HG02943 (cell line): Measurements from ENCODE around the gene MRPS10.
A peak's percentile ranks its signal among the peaks of the same experiment; 100 is the strongest.

Experiments used
- ATAC-seq: cut with Tn5 transposase; IDR thresholded peaks from one replicate; pipeline ENCODE4 v1.9.1; 2021; ENCODE audit warnings: mild to moderate bottlenecking, low read depth, moderate library complexity; ENCODE audit not compliant: unreplicated experiment

MRPS10 gene

DNA sequence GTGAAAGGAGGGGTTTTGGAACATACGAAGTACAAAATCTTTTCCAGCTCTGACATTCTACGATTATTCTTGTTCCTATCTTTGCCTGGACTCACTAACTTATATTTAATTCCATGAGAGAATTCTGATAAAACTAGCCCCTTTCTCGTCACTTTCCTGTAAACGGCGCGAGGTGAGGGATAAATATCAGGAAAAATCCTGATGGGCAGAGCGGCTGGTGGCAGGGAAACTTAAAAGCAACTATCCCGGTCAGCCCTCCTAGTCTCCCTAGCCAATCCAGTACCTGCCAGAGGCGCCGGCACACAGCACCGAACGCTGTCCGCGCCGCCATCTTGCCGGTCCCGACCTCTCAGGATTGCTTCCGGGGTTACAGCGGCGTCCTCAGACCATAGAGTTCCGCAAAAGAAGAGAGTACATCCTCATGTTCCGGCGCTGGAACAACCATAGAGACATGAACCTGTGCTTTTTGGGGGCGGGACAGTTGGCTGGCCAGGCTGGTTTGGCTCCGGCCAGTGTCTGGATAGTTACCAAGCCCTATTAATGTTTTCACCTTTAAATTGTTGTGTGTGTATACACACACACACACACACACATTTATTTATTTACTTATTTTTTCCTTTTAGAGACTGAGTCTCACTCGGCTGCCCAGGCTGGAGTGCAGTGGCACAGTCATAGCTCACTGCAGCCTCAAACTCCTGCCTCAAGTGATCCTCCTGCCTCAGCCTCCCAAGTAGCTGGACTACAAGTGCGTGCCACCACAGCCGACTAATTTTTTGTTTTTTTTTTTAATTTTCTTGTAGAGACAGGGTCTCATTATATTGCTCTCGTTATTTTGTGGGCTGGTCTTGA is at the start of gene MRPS10:
MRPS10 (minus strand) TSS at position 343 of the 849 bp plus-strand sequence; CDS start at position 331, 12 bp downstream.
- peak; percentile 86 for ATAC-seq

DNA sequence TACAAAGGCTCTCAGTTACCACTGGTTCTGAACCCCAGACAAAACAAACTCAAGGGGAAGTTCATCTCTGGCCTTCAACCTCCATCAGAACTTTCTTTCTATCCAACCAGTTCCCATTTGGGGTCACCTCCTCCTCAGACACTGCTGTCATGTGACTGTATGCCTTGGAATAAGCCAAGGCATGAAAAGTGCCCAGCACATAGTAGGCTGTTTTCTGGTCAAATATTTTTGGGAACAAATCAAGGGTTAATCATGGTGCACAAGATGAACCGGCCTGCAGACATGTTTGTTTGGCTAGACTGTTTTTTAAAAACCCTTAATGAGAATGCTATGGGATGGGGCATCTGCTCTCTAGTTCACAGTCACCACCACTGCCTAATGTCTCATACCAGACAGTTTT is 48.9 kb upstream of the MRPS10 start:
- ATAC-seq = no peak

DNA sequence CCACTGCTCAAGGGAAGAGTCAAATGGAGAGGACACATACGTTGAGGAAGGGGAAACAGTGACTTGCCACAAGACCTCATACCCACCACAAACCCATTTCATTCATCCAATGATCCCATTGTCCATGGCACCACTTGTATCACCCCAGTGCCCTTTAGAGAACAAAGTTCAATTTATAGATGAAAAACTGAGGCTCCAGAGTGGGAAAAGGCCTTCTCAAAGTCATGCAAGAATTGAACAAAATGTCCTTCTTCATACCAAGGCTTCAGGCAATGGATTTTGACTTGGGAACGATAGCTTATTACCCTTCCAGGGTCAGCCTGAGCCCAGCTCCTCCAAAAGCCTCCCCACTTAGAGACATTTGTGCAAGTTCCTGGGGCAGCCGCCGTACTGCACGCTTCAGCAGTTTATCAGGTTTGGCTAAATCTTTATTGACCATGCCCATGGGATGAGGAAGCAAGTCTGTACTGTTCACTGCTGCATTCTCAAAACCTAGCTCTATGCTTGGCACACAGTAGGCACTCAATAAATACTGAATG is 47.3 kb upstream of the MRPS10 start:
- ATAC-seq = no peak

DNA sequence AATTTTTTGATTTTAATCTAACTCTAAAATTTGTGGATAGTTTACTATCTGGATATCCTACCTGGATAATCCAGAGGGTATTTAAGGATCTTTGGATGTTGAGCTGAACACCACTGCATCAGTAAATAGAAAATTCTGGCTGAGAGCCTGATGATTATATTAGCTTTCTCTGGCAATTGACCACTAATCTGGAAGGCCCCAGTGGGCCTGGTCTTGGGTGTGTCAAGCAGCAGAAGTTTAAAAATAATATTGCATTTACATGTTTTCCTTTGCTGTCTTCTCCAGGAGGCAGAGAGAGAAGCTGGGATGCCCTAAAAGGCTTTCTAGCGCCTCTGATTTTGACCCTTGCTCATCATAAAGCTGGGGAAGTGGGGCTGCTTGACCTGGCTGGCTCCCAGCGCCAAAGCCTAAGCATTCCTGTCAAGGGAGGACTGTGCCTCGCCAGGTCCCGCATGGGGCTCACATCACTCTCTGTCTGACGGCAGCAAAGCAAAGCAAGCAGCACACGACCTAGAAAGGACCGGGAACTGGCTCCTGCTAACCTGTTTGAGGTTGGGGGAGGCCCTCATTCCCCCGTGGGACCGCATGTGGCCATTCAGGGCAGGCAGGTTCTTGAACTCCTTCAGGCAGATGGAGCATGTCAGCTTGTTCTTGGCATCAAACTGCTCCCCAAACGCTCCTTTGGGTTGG is 46.6 kb upstream of the MRPS10 start:
- ATAC-seq = no peak

DNA sequence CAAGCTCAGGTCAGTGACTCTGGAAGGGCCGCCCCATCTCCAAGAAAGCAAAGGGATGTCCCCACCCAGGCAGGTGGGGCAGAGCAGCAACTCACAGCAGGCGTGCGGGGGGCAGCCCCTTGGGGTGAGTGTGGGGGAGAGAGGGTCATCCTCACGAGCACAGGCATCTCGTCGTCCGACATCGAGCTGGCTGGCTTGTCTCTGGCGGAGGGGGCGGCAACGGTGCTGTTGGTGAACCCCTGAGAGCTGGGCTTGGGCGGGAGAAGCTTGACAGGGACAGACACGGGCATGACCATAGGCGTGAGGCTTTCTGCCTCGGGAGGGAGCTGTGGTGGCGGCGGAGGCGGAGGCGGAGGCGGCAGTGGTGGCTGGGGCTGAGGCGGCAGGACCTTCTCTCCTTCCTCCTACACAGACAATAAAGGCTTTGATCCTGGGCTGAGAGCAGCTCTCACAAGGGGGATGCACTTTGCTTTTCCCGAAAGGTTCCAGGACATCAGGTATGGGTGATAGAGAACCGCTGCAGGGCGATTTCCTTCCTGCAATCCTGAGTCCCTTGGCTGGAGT is 45.6 kb upstream of the MRPS10 start:
- ATAC-seq = no peak

DNA sequence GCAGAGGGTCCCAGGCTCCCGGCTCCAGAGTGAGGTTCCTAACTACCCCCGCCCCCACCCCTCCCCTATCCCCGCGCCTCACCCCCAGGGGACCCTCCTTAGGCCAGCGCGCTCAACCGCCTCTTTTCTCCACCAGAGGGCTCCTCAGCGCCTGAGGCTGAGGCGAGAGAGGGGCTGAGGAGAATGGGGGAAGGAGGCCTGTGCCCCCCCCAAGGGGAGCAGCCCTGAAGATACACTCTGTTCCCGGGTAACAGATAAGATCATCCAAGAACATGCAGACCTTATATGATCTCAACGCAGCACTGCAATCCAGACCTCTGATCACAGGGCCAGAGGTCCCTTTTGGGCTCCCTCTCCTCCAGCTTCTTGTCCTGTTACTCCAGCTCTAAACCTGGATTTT is 43.3 kb upstream of the MRPS10 start:
- ATAC-seq = no peak

DNA sequence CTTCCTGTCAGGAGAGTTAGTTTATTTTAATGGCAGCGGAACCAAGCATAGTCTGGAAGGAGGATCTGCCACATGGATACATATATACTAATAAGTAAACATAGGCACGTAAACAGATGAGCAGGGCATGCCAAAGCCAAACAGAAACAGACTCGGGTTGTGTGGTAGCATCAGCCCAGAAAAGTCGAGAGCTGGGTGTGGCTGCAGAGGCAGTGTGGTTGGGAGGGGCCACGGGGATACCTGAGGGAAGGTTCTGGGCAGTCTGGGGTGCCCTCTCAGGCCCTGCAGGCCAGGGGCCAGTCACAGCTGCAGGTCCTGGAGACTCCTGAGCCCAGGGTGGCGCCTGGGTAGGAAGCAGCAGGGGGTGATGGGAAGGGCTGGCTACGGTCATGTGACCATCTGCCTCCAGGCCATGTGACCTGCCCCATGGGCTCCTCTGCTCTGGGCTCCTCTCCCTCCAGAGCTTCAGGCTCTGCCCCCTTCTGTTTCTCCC is 42.8 kb upstream of the MRPS10 start:
- ATAC-seq = no peak

DNA sequence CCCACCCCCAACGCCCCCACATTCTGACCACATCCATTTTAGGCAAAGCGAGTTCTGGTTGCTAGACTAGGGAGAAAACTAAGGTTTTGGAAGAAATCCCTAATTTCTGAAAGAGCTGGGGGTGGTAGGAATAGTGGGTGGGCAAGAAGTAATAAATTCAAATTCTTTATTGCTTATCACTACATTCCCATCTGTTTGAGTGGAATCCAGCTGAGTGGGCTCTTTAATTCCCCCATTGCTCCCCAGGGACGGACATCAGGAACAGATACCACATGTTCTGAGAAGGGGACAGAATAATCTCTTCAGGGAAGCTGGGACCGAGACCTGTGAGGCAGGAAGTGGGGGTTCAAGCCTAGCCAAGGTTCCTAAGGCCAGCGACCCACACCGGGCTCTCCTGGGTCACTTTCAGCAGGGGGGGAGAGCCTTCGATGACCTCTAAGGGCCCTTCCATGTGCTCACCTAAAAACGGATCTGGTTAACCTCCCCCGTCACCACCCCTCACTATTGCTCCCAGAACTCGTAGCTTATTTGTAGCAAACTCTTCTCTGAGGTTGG is 42.3 kb upstream of the MRPS10 start:
- no peak for ATAC-seq

DNA sequence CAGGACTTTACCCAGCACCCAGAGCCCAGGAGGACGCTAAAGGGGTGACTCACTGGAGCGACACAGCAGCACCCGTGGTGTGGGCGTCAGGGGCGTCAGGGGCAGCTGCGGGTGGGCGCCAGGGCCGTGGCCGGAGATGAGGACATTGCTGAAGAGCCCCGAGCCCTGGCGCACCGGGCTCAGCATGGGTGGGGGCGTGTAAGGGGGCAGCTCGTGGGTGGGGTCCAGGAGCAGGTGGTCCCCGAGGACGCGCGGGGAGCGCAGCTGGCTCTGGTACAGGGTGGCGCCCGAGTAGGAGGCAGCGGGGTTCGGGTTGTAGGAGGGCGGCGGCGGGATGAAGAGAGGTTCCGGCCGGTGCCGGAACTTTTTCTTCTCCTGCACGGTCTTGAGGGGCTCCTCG is 41.6 kb upstream of the MRPS10 start:
- no peak for ATAC-seq

DNA sequence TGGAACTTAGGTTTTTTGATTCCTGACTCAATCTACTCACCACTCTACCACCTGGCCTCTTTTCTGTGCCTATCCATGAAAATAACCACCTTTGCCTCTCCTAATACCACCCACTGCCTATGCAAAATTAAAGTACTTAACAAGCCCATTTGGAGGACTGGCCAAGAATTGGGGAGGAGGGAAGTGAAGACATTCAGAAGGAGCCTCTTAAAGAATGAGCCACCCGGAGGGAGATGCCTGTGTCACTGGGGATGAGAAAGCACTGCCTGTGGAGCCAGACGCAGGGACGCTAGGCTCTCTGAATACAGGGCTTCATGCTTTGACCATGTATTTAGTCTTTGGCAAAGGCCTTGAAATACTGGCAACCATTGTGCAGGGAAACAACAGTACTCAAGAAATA is 40.0 kb upstream of the MRPS10 start:
- ATAC-seq = no peak

DNA sequence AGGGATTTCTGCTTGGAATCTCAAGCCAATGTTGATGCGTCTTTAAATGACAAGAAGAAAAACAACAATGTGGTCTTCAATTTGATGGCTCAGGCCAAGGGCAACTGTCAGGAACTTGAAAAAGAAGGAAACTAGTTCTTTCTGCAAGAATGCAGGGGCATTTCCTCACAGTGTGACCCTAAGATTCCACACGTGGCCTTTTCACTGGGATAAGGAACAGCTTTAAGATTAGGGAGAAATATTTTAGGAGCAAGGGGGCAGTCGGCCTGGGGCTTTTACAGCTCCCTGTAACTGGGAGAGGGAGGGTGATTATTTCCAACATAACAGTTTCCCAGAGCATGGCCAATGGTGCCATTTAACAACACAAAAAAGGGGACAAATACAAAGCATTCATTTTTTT is 39.4 kb upstream of the MRPS10 start:
- ATAC-seq = no peak

DNA sequence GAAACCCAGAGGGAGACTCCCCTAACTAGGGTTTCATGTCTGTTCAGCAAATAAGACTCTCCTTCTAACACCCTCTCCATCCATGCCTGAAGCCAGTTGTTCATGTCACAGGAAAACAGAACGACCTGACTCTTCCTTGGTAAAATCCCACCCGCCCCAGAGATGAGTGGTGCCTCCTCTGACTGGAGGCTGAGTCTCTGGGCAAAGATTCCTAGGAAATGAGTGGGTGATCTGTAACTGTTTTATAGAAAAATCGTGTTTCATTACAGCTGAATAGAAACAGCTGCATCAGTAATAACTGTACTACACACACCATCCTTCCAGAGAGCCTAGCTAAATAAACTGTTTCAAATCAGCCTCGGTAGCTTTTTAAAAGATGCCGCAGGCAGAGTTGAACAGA is 37.4 kb upstream of the MRPS10 start:
- no peak for ATAC-seq

DNA sequence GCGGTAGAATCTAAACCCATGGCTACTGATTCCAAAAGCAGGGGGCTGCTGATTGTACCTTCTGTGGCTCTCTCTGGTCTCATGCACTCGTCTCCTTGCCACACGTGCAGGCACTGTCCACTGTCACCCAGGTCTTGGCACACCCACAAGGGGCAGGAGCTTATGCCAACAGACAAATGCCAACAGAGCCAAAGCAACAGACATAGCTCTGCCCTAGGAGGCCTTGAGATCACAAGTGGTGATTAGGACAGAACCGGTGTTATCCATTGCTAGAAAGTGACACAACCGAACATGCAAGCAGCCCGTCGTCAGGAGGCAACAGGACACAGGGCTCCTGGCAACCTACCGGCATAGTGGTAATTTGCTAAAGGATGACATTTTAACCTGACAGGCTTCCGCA is 36.8 kb upstream of the MRPS10 start:
- ATAC-seq = no peak

DNA sequence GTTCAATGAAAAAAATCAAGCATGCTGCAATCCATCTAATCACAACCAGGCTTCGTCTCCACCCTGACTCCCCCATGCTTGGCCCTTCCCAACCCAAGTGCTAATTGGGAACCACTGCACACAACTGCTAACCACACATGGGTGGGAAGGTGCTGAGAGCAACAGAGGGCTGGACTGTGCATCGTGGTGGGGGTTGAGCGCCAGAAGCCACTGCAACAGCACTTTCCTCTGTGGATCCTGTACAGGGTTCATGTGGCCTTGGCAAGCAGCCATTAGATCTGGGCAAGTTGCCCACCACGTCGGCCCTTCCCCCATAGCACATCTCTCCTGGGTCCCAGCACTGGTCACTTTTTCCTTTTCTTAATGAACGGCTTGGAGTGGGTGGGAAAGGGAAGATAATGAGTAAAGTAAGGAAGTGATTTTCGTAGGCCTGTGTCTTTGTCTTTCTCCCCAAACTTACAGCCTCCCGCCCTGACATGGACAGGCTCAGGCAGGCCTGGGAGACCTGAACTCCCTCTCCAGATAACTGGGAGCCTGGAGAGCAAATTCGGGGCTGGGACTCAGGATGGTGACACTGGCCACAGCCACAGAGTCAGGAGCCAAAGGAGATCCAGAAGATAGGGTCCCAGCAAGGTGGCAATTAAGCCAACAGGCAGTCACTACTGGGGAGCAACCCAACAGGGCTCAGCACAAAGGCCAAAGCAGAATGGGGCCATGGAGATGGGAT is 34.4 kb upstream of the MRPS10 start:
- ATAC-seq = no peak

DNA sequence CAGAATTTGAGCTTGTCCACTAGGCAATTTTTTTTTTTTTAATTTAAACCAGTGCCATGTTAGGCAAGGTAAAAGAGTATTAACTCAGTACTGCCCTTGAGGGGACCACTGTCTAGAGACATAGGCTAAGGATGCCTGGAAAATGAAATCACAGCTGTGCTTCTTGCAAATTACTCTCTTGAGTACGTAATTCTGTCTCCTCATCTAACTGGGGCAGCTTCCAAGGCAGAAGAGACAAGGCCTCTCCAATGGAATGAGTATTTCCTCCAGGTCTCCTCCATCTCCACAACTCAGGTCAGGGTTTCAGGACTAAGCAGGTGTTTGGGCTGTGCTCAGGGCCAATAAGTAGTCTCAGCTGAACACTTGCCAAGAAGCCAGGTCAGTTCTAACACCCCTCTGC is 33.8 kb upstream of the MRPS10 start:
- no peak for ATAC-seq

DNA sequence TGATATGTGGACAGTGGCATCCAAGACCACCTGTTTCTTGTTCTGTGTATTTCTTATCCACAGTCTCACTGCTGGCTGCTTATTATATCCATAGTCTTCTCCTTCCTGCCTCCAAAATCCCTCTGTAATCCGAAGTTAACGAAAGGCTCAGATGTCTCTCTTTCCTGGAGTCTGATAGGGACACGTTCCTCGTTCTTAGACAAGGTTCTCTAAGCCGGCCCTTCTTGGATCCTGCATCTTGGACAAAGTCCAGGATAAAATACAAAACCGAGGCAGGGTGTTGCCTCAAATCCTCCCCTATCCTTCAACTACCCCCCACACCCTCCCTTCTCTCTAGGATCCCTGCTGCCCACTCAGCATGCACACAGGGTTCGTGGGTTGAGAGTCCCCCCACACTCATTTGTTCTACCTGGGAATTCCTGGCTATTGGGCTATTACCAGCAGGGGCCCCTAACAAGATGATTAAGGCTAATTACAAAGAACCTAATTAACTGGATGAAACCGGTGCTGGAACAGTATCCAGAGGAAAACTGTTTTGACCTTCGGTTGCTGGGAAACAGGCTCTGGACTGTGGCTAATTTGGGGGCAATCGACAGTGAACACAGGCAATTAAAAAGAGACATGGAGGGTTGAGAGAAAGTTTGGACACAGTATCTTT is 32.7 kb upstream of the MRPS10 start:
- ATAC-seq = no peak

DNA sequence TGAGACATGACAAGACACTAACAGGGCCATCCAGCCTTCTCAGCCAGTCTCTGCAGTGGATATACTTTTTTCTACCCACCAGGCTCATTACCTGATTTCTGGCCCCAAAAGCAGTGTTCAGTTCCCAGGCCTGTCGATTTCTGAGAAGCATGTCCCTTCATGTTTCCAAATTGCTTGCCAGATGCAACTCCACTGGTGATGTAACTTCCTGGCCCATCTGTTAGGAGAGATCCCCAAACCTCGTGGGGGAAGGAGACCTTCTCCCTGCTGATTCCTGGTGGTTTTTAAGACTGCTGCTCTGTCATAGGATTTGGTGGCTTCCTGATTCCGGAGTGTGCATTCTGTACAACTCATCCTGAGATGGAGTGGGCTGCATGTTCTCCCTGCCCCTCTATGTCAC is 31.6 kb upstream of the MRPS10 start:
- ATAC-seq = no peak

DNA sequence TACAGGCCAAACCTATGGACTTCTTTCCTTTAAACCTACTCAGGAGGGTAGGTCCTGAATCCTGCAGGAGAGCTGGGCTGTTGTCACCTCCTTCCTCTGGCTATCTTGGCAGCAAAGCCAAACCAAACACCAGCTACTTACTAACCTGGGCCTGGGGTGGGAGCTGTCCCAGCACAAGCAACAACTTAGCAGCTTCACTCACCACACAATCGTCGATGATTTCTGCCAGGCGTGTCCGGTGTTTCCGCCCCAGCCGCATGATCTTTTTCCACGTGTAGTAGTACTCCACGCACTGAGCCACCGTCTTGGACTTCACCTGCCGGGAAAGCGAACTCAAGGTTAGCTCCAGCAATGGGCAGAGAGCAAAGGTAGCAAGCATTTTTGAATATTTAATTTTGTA is 25.4 kb upstream of the MRPS10 start:
- ATAC-seq = no peak

DNA sequence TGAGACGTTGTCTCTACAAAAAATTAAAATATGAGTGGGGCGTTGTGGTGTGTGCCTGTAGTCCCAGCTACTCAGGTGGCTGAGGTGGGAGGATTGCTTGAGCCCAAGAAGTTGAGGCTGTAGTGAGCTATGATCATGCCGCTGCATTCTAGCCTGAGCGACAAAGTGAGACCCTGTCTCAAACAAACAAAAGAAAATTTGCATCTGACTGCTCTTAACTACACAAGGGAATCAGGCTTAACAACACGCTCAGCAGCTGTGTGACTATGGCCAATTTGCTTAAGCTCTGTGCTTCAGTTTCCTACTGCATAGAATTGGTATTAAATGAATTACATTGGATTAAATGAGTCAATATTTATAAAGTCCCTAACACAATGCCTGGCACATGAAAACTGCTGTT is 24.3 kb upstream of the MRPS10 start:
- ATAC-seq = no peak
